ENCODE measurements around the gene BACE1-AS.
A peak's percentile ranks its signal among the peaks of the same experiment; 100 is the strongest.
"Not testable (repeated sequence)": the region's sequence is repeated elsewhere in the genome, so short reads cannot be mapped to it uniquely, and the experiment has no call there.

BACE1-AS gene

GRCh38 chr11:117290809-117291396 lies at the start of gene BACE1-AS:
TSS of gene BACE1-AS (plus strand) at chr11:117291346.
- Histone ChIP-seq H3K36me3 (replicated peaks) (peaks cover 51% of the 10 kb centered on the region), H3K4me1 (peaks cover 4% of the 10 kb centered on the region; the same call in 1 of the 2 replicates), H3K9me3 (no peaks in the 10 kb centered on the region), H3K4me3 (no peak within 1 kb of the TSS), H3K27me3 (ENCODE audit: low read depth) (no peaks in the 10 kb centered on the region)
- in situ Hi-C loops (cut with MboI; ENCODE audit: low sequenced_read_pairs): no loop called here
- no peak for DNase-seq (ENCODE audit: low spot score in 2 of 2)

- Histone ChIP-seq H3K27me3 (ENCODE audit: low read depth) (no peaks in the 10 kb centered on the region), H3K4me3 (no peak overlapping the region), H3K36me3 (replicated peaks) (peaks cover 51% of the 10 kb centered on the region), H3K4me1 (peaks cover 13% of the 10 kb centered on the region), H3K9me3 (no peaks in the 10 kb centered on the region)
- in situ Hi-C loops (cut with MboI; ENCODE audit: low sequenced_read_pairs): no loop called here
- DNase-seq (ENCODE audit: low spot score in 2 of 2): no peak
These were observed 42.8 kb upstream of the BACE1-AS start for GRCh38 chr11:117248341-117248740.

- Histone ChIP-seq H3K36me3 (replicated peaks) (peaks cover 44% of the 10 kb centered on the region), H3K27me3 (ENCODE audit: low read depth) (no peaks in the 10 kb centered on the region), H3K4me3 (no peak overlapping the region), H3K4me1 (peaks cover 13% of the 10 kb centered on the region), H3K9me3 (no peaks in the 10 kb centered on the region)
- in situ Hi-C loops (cut with MboI; ENCODE audit: low sequenced_read_pairs): no loop called here
- no peak for DNase-seq (ENCODE audit: low spot score in 2 of 2)
These were observed 41.6 kb upstream of the BACE1-AS start for GRCh38 chr11:117249571-117249970.

GRCh38 chr11:117251506-117251905 lies 39.6 kb upstream of the BACE1-AS start:
- in situ Hi-C loops (cut with MboI; ENCODE audit: low sequenced_read_pairs): no loop called here
- Histone ChIP-seq H3K4me1 (peaks cover 5% of the 10 kb centered on the region; the same call in 1 of the 2 replicates), H3K36me3 (replicated peaks) (peaks cover 31% of the 10 kb centered on the region), H3K27me3 (ENCODE audit: low read depth) (no peaks in the 10 kb centered on the region), H3K4me3 (no peak overlapping the region), H3K9me3 (no peaks in the 10 kb centered on the region)
- no peak for DNase-seq (ENCODE audit: low spot score in 2 of 2)

- Histone ChIP-seq H3K9me3 (no peaks in the 10 kb centered on the region), H3K4me3 (no peak overlapping the region)
- in situ Hi-C loops (cut with MboI; ENCODE audit: low sequenced_read_pairs): no loop called here
These were observed 35.2 kb upstream of the BACE1-AS start for GRCh38 chr11:117255966-117256365.

GRCh38 chr11:117256573-117256972 lies 34.6 kb upstream of the BACE1-AS start:
- Histone ChIP-seq H3K27me3 (ENCODE audit: low read depth) (no peaks in the 10 kb centered on the region), H3K36me3 (replicated peaks) (peaks cover 3% of the 10 kb centered on the region), H3K4me3 (no peak overlapping the region), H3K4me1 (no peaks in the 10 kb centered on the region), H3K9me3 (no peaks in the 10 kb centered on the region)
- no peak for DNase-seq (ENCODE audit: low spot score in 2 of 2)
- in situ Hi-C loops (cut with MboI; ENCODE audit: low sequenced_read_pairs): no loop called here

More at GRCh38 chr11:117255966-117256365, 35.2 kb upstream of the BACE1-AS start:
- Histone ChIP-seq H3K27me3 (ENCODE audit: low read depth) (no peaks in the 10 kb centered on the region), H3K36me3 (replicated peaks) (peaks cover 2% of the 10 kb centered on the region), H3K4me1 (no peaks in the 10 kb centered on the region)
- no peak for DNase-seq (ENCODE audit: low spot score in 2 of 2)

- DNase-seq (ENCODE audit: low spot score in 2 of 2): no peak
- H3K36me3 ChIP-seq (replicated peaks): peaks cover 3% of the 10 kb centered on the region
- in situ Hi-C loops (cut with MboI; ENCODE audit: low sequenced_read_pairs): no loop called here
- no peaks in the 10 kb centered on the region for H3K27me3 ChIP-seq (ENCODE audit: low read depth)
- H3K4me1 ChIP-seq: no peaks in the 10 kb centered on the region
- H3K4me3 ChIP-seq: no peak overlapping the region
- no peaks in the 10 kb centered on the region for H3K9me3 ChIP-seq
These were observed 32.6 kb upstream of the BACE1-AS start for GRCh38 chr11:117258576-117258975.

GRCh38 chr11:117259417-117259816 lies 31.7 kb upstream of the BACE1-AS start:
- in situ Hi-C loops (cut with MboI; ENCODE audit: low sequenced_read_pairs): no loop called here
- H3K4me3 ChIP-seq: no peak overlapping the region
- H3K9me3 ChIP-seq: no peaks in the 10 kb centered on the region
- H3K36me3 ChIP-seq (replicated peaks): peaks cover 4% of the 10 kb centered on the region
- no peak for DNase-seq (ENCODE audit: low spot score in 2 of 2)
- no peaks in the 10 kb centered on the region for H3K27me3 ChIP-seq (ENCODE audit: low read depth)
- no peaks in the 10 kb centered on the region for H3K4me1 ChIP-seq

- H3K9me3 ChIP-seq; in situ Hi-C loops (cut with MboI; ENCODE audit: low sequenced_read_pairs); DNase-seq (ENCODE audit: low spot score in 2 of 2); H3K4me1 ChIP-seq; H3K4me3 ChIP-seq; H3K27me3 ChIP-seq (ENCODE audit: low read depth); H3K36me3 ChIP-seq (replicated peaks): not testable (repeated sequence)
These were observed 26.4 kb upstream of the BACE1-AS start for GRCh38 chr11:117264624-117265323.

GRCh38 chr11:117265745-117266144 lies 25.4 kb upstream of the BACE1-AS start:
- no peaks in the 10 kb centered on the region for H3K9me3 ChIP-seq
- no peak for DNase-seq (ENCODE audit: low spot score in 2 of 2)
- H3K4me3 ChIP-seq: no peak overlapping the region
- H3K4me1 ChIP-seq: no peaks in the 10 kb centered on the region
- peaks cover 6% of the 10 kb centered on the region for H3K36me3 ChIP-seq (replicated peaks)
- no peaks in the 10 kb centered on the region for H3K27me3 ChIP-seq (ENCODE audit: low read depth)
- in situ Hi-C loops (cut with MboI; ENCODE audit: low sequenced_read_pairs): no loop called here

- no peaks in the 10 kb centered on the region; the same call in 1 of the 2 replicates for H3K9me3 ChIP-seq
- H3K27me3 ChIP-seq (ENCODE audit: low read depth): no peaks in the 10 kb centered on the region
- no peak overlapping the region for H3K4me3 ChIP-seq
- no peaks in the 10 kb centered on the region for H3K36me3 ChIP-seq (replicated peaks)
- peaks cover 8% of the 10 kb centered on the region for H3K4me1 ChIP-seq
- in situ Hi-C loops (cut with MboI; ENCODE audit: low sequenced_read_pairs): no loop called here
- no peak for DNase-seq (ENCODE audit: low spot score in 2 of 2)
These were observed 21.3 kb upstream of the BACE1-AS start for GRCh38 chr11:117269856-117270255.

- H3K4me1 ChIP-seq: peaks cover 8% of the 10 kb centered on the region
- in situ Hi-C loops (cut with MboI; ENCODE audit: low sequenced_read_pairs): no loop called here
- DNase-seq (ENCODE audit: low spot score in 2 of 2): peak; percentile 42 to 47
These were observed 19.9 kb upstream of the BACE1-AS start for GRCh38 chr11:117271208-117271607.

GRCh38 chr11:117272175-117272574 lies 19.0 kb upstream of the BACE1-AS start:
- H3K36me3 ChIP-seq (replicated peaks); DNase-seq (ENCODE audit: low spot score in 2 of 2); in situ Hi-C loops (cut with MboI; ENCODE audit: low sequenced_read_pairs); H3K4me1 ChIP-seq; H3K4me3 ChIP-seq; H3K9me3 ChIP-seq; H3K27me3 ChIP-seq (ENCODE audit: low read depth): not testable (repeated sequence)

More at GRCh38 chr11:117271208-117271607, 19.9 kb upstream of the BACE1-AS start:
- Histone ChIP-seq H3K4me3 (no peak overlapping the region), H3K27me3 (ENCODE audit: low read depth) (no peaks in the 10 kb centered on the region), H3K9me3 (no peaks in the 10 kb centered on the region; the same call in 1 of the 2 replicates), H3K36me3 (replicated peaks) (no peaks in the 10 kb centered on the region)

- Histone ChIP-seq H3K4me1 (peaks cover 8% of the 10 kb centered on the region), H3K4me3 (no peak overlapping the region), H3K27me3 (ENCODE audit: low read depth) (no peaks in the 10 kb centered on the region), H3K36me3 (replicated peaks) (no peaks in the 10 kb centered on the region), H3K9me3 (no peaks in the 10 kb centered on the region; the same call in 1 of the 2 replicates)
- in situ Hi-C loops (cut with MboI; ENCODE audit: low sequenced_read_pairs): no loop called here
- no peak for DNase-seq (ENCODE audit: low spot score in 2 of 2)
These were observed 17.4 kb upstream of the BACE1-AS start for GRCh38 chr11:117273550-117274289.

Measured in HAP-1 (cell line).